SK-N-SH treated with all-trans-retinoic acid at 6 μM for 48 hours (cell line): ENCODE results near the gene BMP8B.
"Not testable (repeated sequence)": the region's sequence is repeated elsewhere in the genome, so short reads cannot be mapped to it uniquely, and the experiment has no call there.

ENCODE experiments used
- ATAC-seq: fragments of 200-7000 bp; cut with Tn5 transposase; 3 replicates; pipeline ENCODE4 v1.9.1; 2020; ENCODE audit warnings: mild to moderate bottlenecking, moderate library complexity
- ARNTL ChIP-seq: fragments of 450-650 bp; formaldehyde crosslinking; IDR thresholded peaks from 2 replicates; pipeline ENCODE4 v1.5.0; 2020; ENCODE audit warnings: low read depth, mild to moderate bottlenecking, moderate library complexity, borderline replicate concordance
- BACH2 ChIP-seq: fragments of 250-450 bp; sonication (Bioruptor Pico); IDR thresholded peaks from 2 replicates; pipeline ENCODE4 v1.9.0; 2021; ENCODE audit warnings: mild to moderate bottlenecking, borderline replicate concordance
- CREB5 ChIP-seq: fragments of 250-450 bp; sonication (Bioruptor Pico); IDR thresholded peaks from 2 replicates; pipeline ENCODE4 v1.5.1; 2020; ENCODE audit warnings: low read depth, mild to moderate bottlenecking, moderate library complexity
- CSDC2 ChIP-seq: fragments of 250-450 bp; sonication (Bioruptor Pico); IDR thresholded peaks from 2 replicates; pipeline ENCODE4 v1.5.0; 2020; ENCODE audit warnings: mild to moderate bottlenecking, moderate library complexity
- CSRNP3 ChIP-seq: fragments of 250-450 bp; sonication (Bioruptor Pico); IDR thresholded peaks from 2 replicates; pipeline ENCODE4 v1.5.1; 2021; ENCODE audit warnings: mild to moderate bottlenecking, moderate library complexity
- ESRRG ChIP-seq: fragments of 250-450 bp; sonication (Bioruptor Pico); IDR thresholded peaks from 2 replicates; pipeline ENCODE4 v1.6.1; 2021; ENCODE audit warnings: mild to moderate bottlenecking
- GLIS3 ChIP-seq: fragments of 250-450 bp; sonication (Bioruptor Pico); IDR thresholded peaks from 2 replicates; pipeline ENCODE4 v1.5.0; 2020; ENCODE audit warnings: mild to moderate bottlenecking, moderate library complexity
- ISL1 ChIP-seq: fragments of 250-450 bp; sonication (Bioruptor Pico); IDR thresholded peaks from 2 replicates; pipeline ENCODE4 v2.1.2; 2022; ENCODE audit warnings: mild to moderate bottlenecking, moderate library complexity
- OSR1 ChIP-seq: fragments of 250-450 bp; sonication (Bioruptor Pico); IDR thresholded peaks from 2 replicates; pipeline ENCODE4 v1.8.0; 2022; ENCODE audit warnings: moderate library complexity, mild to moderate bottlenecking, inconsistent platforms
- PATZ1 ChIP-seq: fragments of 250-450 bp; sonication (Bioruptor Pico); IDR thresholded peaks from 2 replicates; pipeline ENCODE4 v1.8.0; 2020; ENCODE audit warnings: mild to moderate bottlenecking, moderate library complexity, borderline replicate concordance
- RARB ChIP-seq: fragments of 250-450 bp; sonication (Bioruptor Pico); IDR thresholded peaks from 2 replicates; pipeline ENCODE4 v1.8.0; 2021; ENCODE audit warnings: mild to moderate bottlenecking, moderate library complexity
- SNAI2 ChIP-seq: fragments of 250-450 bp; sonication (Bioruptor Pico); IDR thresholded peaks from 2 replicates; pipeline ENCODE4 v1.5.0; 2020; ENCODE audit warnings: mild to moderate bottlenecking, moderate library complexity
- TCF4 ChIP-seq: fragments of 250-450 bp; sonication (Bioruptor Pico); IDR thresholded peaks from 2 replicates; pipeline ENCODE4 v1.8.0; 2021; ENCODE audit warnings: mild to moderate bottlenecking, moderate library complexity, borderline replicate concordance
- TOX ChIP-seq: fragments of 250-450 bp; sonication (Bioruptor Pico); IDR thresholded peaks from 2 replicates; pipeline ENCODE4 v1.8.0; 2021; ENCODE audit warnings: mild to moderate bottlenecking, moderate library complexity, borderline replicate concordance
- TSHZ2 ChIP-seq: fragments of 250-450 bp; sonication (Bioruptor Pico); IDR thresholded peaks from 2 replicates; pipeline ENCODE4 v1.5.0; 2020; ENCODE audit warnings: mild to moderate bottlenecking, moderate library complexity
- ZC3H10 ChIP-seq: fragments of 250-450 bp; sonication (Bioruptor Pico); IDR thresholded peaks from 2 replicates; pipeline ENCODE4 v1.5.1; 2021; ENCODE audit warnings: mild to moderate bottlenecking, moderate library complexity
- ZFP3 ChIP-seq: fragments of 250-450 bp; sonication (Bioruptor Pico); IDR thresholded peaks from 2 replicates; pipeline ENCODE4 v1.5.0; 2020; ENCODE audit warnings: mild to moderate bottlenecking, moderate library complexity
- ZFP30 ChIP-seq: fragments of 450-650 bp; formaldehyde crosslinking; IDR thresholded peaks from 2 replicates; pipeline ENCODE4 v1.5.0; 2022; ENCODE audit warnings: mild to moderate bottlenecking, moderate library complexity
- ZNF565 ChIP-seq: fragments of 450-650 bp; formaldehyde crosslinking; conservative IDR thresholded peaks from 2 replicates; pipeline ENCODE4 v1.5.0; 2020; ENCODE audit warnings: low read depth, mild to moderate bottlenecking, moderate library complexity
- ZNF70 ChIP-seq: fragments of 450-650 bp; formaldehyde crosslinking; IDR thresholded peaks from 2 replicates; pipeline ENCODE4 v1.5.0; 2020; ENCODE audit warnings: mild to moderate bottlenecking, moderate library complexity

BMP8B gene

GRCh38 chr1:39787468-39787867 is 1.2 kb downstream of the BMP8B start:
- TF ChIP-seq GLIS3 (CRISPR knock-in tag) = no peak
- no peak for ATAC-seq

GRCh38 chr1:39787108-39787375 is 1.6 kb downstream of the BMP8B start:
- not testable (repeated sequence) for ATAC-seq

GRCh38 chr1:39786303-39787107 is 2.2 kb downstream of the BMP8B start:
- ATAC-seq = not testable (repeated sequence)

- ATAC-seq = not testable (repeated sequence)
These were observed 6.0 kb downstream of the BMP8B start for GRCh38 chr1:39782685-39783084.

GRCh38 chr1:39782103-39782502 is 6.6 kb downstream of the BMP8B start:
- no peak for ATAC-seq
- TF ChIP-seq CREB5 (CRISPR knock-in tag) (no peak), TSHZ2 (CRISPR knock-in tag) (no peak), ISL1 (CRISPR knock-in tag) (no peak), TCF4 (CRISPR knock-in tag) (no peak), ZFP3 (no peak), PATZ1 (CRISPR knock-in tag) (no peak), CSDC2 (CRISPR knock-in tag) (no peak), ZNF70 (CRISPR knock-in tag) (no peak), SNAI2 (CRISPR knock-in tag) (no peak), ZC3H10 (no peak), TOX (no peak)
- TF ChIP-seq, all 23 proteins: peak for 0

- TF ChIP-seq ZFP30 (no peak), RARB (CRISPR knock-in tag) (no peak), TSHZ2 (CRISPR knock-in tag) (no peak), TOX (no peak), ZNF70 (CRISPR knock-in tag) (no peak), ZNF565 (CRISPR knock-in tag) (no peak), TCF4 (CRISPR knock-in tag) (no peak), GLIS3 (CRISPR knock-in tag) (no peak), BACH2 (CRISPR knock-in tag) (no peak), ZFP3 (no peak), CREB5 (CRISPR knock-in tag) (no peak), SNAI2 (CRISPR knock-in tag) (no peak), CSRNP3 (CRISPR knock-in tag) (no peak), ARNTL (CRISPR knock-in tag) (no peak), ISL1 (CRISPR knock-in tag) (no peak), OSR1 (CRISPR knock-in tag) (no peak), ESRRG (CRISPR knock-in tag) (no peak)
- no peak for ATAC-seq
These were observed 7.3 kb downstream of the BMP8B start for GRCh38 chr1:39781349-39781715.
